Upper lobe of left lung (tissue), 4 donors: Measurements from ENCODE around the gene TRUB2.

Experiments used
- EP300 ChIP-seq, 4 donors: sonication (generic); formaldehyde crosslinking; IDR thresholded peaks; one replicate each; pipeline ENCODE4 v1.5.1; 2017; ENCODE audit warnings: antibody characterized with exemption in 4 of 4, control low read depth in 2 of 4
- POLR2A ChIP-seq, 4 donors: fragments of 450-650 bp; IDR thresholded peaks; one replicate each; pipeline ENCODE4 v1.5.1; 2016 to 2017; ENCODE audit warnings: antibody characterized with exemption in 4 of 4, mild to moderate bottlenecking in 2 of 4
- POLR2AphosphoS5 ChIP-seq, 2 donors: sonication (generic); formaldehyde crosslinking; IDR thresholded peaks; one replicate each; pipeline ENCODE4 v1.5.1; 2017; ENCODE audit warnings: antibody characterized with exemption in 2 of 2
- TF ChIP-seq, protein P1 (sequence below), 6 experiments: fragments of 450-650 bp in 4 of 6; fragments of 200-600 bp in 2 of 6; sonication (generic) in 2 of 6; IDR thresholded peaks; one replicate each; pipeline ENCODE4 v1.5.1; 2016 to 2019; ENCODE audit warnings: antibody characterized with exemption in 6 of 6

DNA sequence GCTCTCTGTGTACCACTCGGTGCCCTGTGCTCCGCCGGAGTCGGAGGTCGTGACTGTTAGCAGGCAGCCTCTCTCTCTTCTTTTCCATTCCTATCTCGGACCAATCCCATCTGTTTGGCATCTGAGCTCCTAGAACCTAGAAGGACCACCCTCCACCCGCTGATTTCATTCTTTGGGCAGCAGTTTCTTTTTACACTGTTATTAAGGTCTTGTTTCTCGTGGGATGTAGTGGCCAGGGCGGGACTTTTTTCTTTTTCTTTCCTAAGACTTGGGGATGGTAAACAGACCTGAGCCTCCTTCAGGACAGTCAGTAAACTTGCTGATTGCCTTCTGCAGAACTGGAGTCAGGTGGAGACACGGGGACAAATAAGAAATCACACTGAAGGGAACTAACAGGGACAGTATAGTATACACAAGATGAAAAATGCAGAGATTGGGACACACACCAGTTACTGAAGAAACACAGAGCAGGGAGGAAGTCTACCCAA, 49.4 kb upstream of the TRUB2 start:
- no peak for TF ChIP-seq POLR2A (IDR thresholded peaks at IDR 0.05)
- TF ChIP-seq, protein P1, sequence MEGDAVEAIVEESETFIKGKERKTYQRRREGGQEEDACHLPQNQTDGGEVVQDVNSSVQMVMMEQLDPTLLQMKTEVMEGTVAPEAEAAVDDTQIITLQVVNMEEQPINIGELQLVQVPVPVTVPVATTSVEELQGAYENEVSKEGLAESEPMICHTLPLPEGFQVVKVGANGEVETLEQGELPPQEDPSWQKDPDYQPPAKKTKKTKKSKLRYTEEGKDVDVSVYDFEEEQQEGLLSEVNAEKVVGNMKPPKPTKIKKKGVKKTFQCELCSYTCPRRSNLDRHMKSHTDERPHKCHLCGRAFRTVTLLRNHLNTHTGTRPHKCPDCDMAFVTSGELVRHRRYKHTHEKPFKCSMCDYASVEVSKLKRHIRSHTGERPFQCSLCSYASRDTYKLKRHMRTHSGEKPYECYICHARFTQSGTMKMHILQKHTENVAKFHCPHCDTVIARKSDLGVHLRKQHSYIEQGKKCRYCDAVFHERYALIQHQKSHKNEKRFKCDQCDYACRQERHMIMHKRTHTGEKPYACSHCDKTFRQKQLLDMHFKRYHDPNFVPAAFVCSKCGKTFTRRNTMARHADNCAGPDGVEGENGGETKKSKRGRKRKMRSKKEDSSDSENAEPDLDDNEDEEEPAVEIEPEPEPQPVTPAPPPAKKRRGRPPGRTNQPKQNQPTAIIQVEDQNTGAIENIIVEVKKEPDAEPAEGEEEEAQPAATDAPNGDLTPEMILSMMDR (IDR thresholded peaks at IDR 0.05) = peak in 1 of 6 experiments; percentile 5
- no peak for TF ChIP-seq POLR2AphosphoS5 (IDR thresholded peaks at IDR 0.05)
- no peak for TF ChIP-seq EP300 (IDR thresholded peaks at IDR 0.05)
